Mesendoderm (in vitro differentiated cells): ENCODE measurements around the gene THSD7B.
A peak's percentile ranks its signal among the peaks of the same experiment; 100 is the strongest.

Experiments used
- DNase-seq: peaks from one replicate; pipeline ENCODE4 v3.0.0; 2013
- H2AK5ac ChIP-seq: 2 replicates; pipeline ENCODE4 v1.6.1; 2013; ENCODE audit warnings: low read length, inconsistent platforms
- H2BK120ac ChIP-seq: 2 replicates; pipeline ENCODE4 v1.6.1; 2013; ENCODE audit warnings: low read depth, mild to moderate bottlenecking, low read length, moderate library complexity, mixed read lengths
- H2BK15ac ChIP-seq: replicated peaks from 2 replicates; pipeline ENCODE4 v1.6.1; 2013; ENCODE audit warnings: low read depth, mild to moderate bottlenecking, moderate library complexity
- H2BK5ac ChIP-seq: 2 replicates; pipeline ENCODE4 v1.6.1; 2013; ENCODE audit warnings: low read length, inconsistent platforms
- H3K18ac ChIP-seq: 2 replicates; pipeline ENCODE4 v1.6.1; 2013; ENCODE audit warnings: mild to moderate bottlenecking, low read length, mixed read lengths
- H3K23ac ChIP-seq: one replicate; pipeline ENCODE4 v1.6.1; 2013; ENCODE audit warnings: low read length
- H3K27ac ChIP-seq: 2 replicates; pipeline ENCODE4 v1.5.1; 2013; ENCODE audit warnings: low read depth, mild to moderate bottlenecking, inconsistent platforms, low read length, moderate library complexity
- H3K27me3 ChIP-seq: 2 replicates; pipeline ENCODE4 v1.6.1; 2013; ENCODE audit warnings: low read length, control low read depth, mild to moderate bottlenecking, inconsistent platforms; ENCODE audit not compliant: insufficient read depth, poor library complexity
- H3K36me3 ChIP-seq: 2 replicates; pipeline ENCODE4 v1.6.1; 2013; ENCODE audit warnings: low read length, inconsistent platforms; ENCODE audit not compliant: control insufficient read depth, insufficient read depth
- H3K4ac ChIP-seq: one replicate; pipeline ENCODE4 v1.6.1; 2013; ENCODE audit warnings: low read depth, mild to moderate bottlenecking, low read length, moderate library complexity
- H3K4me1 ChIP-seq: 2 replicates; pipeline ENCODE4 v1.6.1; 2013; ENCODE audit warnings: low read depth, low read length, inconsistent platforms; ENCODE audit not compliant: control insufficient read depth
- H3K4me2 ChIP-seq: 2 replicates; pipeline ENCODE4 v1.6.1; 2013; ENCODE audit warnings: low read length
- H3K4me3 ChIP-seq: 2 replicates; pipeline ENCODE4 v1.5.1; 2013; ENCODE audit warnings: mild to moderate bottlenecking, low read length
- H3K56ac ChIP-seq: one replicate; pipeline ENCODE4 v1.6.1; 2013; ENCODE audit warnings: low read length
- H3K79me1 ChIP-seq: 2 replicates; pipeline ENCODE4 v1.6.1; 2013; ENCODE audit warnings: low read length, inconsistent platforms
- H3K79me2 ChIP-seq: 2 replicates; pipeline ENCODE4 v1.6.1; 2013; ENCODE audit warnings: mild to moderate bottlenecking, low read length; ENCODE audit not compliant: control insufficient read depth, insufficient read depth
- H3K9ac ChIP-seq: 2 replicates; pipeline ENCODE4 v1.6.1; 2013; ENCODE audit warnings: low read length, inconsistent platforms
- H4K5ac ChIP-seq: one replicate; pipeline ENCODE4 v1.6.1; 2013; ENCODE audit warnings: low read length
- H4K8ac ChIP-seq: one replicate; pipeline ENCODE4 v1.6.1; 2013; ENCODE audit warnings: low read depth, mild to moderate bottlenecking, control low read depth, low read length, moderate library complexity
- WGBS: extraction: QIAGEN DNeasy Blood & Tissue Kit; methylation state at CpG from one replicate; pipeline ENCODE4 v1.1.7; 2013; ENCODE audit warnings: low lambda C conversion rate, missing lambda C conversion rate; ENCODE audit not compliant: insufficient coverage; ENCODE audit errors: extremely low coverage; 5-methylcytosine and 5-hydroxymethylcytosine counted together

THSD7B gene

GRCh38 chr2:137031731-137032130 lies 266.4 kb downstream of the THSD7B start:
- no peak overlapping the region for H2BK120ac ChIP-seq
- WGBS: no CpG with 5 or more reads among the region's 4 CpGs
- H3K27me3 ChIP-seq: no peaks in the 10 kb centered on the region
- no peak overlapping the region for H2BK5ac ChIP-seq
- H4K5ac ChIP-seq: no peak overlapping the region
- no peak overlapping the region for H3K4me3 ChIP-seq
- H3K79me2 ChIP-seq: no peaks in the 10 kb centered on the region
- H3K18ac ChIP-seq: no peak overlapping the region
- H2BK15ac ChIP-seq: no peak overlapping the region
- no peaks in the 10 kb centered on the region for H3K36me3 ChIP-seq
- no peak overlapping the region for H3K4me2 ChIP-seq
- H3K27ac ChIP-seq: no peak overlapping the region
- H3K79me1 ChIP-seq: no peaks in the 10 kb centered on the region
- no peaks in the 10 kb centered on the region for H3K4me1 ChIP-seq
- no peak overlapping the region for H3K23ac ChIP-seq
- no peak for DNase-seq
- H4K8ac ChIP-seq: no peak overlapping the region
- no peak overlapping the region for H3K9ac ChIP-seq
- H3K4ac ChIP-seq: no peak overlapping the region
- no peak overlapping the region for H3K56ac ChIP-seq
- H2AK5ac ChIP-seq: no peak overlapping the region

DNA sequence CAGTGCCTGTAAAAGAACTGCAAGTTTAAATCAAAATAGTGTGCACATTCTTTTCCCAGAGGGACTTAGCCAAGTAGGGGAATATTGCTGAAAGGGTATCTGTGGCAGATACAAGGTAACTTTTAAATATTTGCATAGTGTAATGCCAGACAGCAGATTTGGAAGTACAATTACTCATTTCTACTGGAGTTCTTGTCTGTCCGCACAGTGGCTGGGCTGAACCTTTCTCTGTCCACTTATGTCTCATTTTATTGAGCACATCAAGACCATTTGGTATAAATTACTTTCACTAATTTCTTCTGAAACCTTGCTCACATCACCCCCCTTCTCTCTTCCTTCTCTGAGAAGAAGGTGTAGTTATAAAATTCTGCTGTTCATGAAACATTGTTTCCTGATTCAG lies 271.3 kb downstream of the THSD7B start:
- H3K56ac ChIP-seq: no peak overlapping the region
- H3K79me1 ChIP-seq: no peaks in the 10 kb centered on the region
- no peak overlapping the region for H3K27ac ChIP-seq
- H2BK15ac ChIP-seq: no peak overlapping the region
- no CpG with 5 or more reads among the region's 1 CpG for WGBS
- H3K4me1 ChIP-seq: no peaks in the 10 kb centered on the region
- H4K8ac ChIP-seq: no peak overlapping the region
- no peaks in the 10 kb centered on the region for H3K36me3 ChIP-seq
- no peak for DNase-seq
- no peaks in the 10 kb centered on the region for H3K79me2 ChIP-seq
- no peak overlapping the region for H2BK120ac ChIP-seq
- no peak overlapping the region for H2BK5ac ChIP-seq
- H4K5ac ChIP-seq: no peak overlapping the region
- no peak overlapping the region for H3K23ac ChIP-seq
- H3K18ac ChIP-seq: no peak overlapping the region
- H3K9ac ChIP-seq: no peak overlapping the region
- no peaks in the 10 kb centered on the region for H3K27me3 ChIP-seq
- no peak overlapping the region for H3K4me2 ChIP-seq
- H3K4ac ChIP-seq: no peak overlapping the region
- no peak overlapping the region for H2AK5ac ChIP-seq
- H3K4me3 ChIP-seq: no peak overlapping the region

DNA sequence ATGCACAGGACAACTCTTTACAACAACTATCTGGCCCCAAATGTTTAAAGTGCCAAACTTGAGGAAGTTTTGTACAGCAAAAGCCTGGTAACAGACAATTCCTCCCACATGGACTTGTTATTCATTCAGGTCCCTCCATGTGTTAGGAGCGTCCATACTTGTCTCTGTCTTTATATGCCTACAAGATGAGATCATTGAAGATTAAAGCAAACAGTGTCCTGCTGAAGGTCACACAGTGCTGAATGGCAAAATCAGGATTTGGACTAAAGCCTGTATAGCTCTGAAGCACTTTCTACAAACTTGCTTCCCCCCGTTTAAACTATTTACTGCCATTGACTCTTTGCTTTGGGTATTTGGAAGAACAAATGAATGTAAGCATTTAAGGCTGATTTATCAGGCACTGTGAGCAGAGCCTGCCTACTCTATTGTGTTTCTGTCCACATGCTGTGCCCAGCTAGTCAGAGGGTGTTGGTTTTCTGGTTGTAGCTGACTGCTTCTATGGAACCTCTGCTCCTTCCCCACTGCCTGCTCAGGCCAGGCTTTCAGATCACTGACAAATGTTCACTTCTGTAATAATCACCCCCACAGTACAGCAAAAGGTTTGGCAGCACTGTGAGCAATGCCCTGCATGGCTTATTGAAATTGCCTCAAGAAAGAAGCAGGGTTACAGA lies 274.3 kb downstream of the THSD7B start:
- WGBS: no CpG with 5 or more reads among the region's 2 CpGs
- no peak overlapping the region for H3K27ac ChIP-seq
- H3K4me2 ChIP-seq: no peak overlapping the region
- H3K23ac ChIP-seq: no peak overlapping the region
- no peak overlapping the region for H2BK15ac ChIP-seq
- no peak for DNase-seq
- H2AK5ac ChIP-seq: no peak overlapping the region
- H4K8ac ChIP-seq: no peak overlapping the region
- H3K79me2 ChIP-seq: no peaks in the 10 kb centered on the region
- no peaks in the 10 kb centered on the region for H3K4me1 ChIP-seq
- no peaks in the 10 kb centered on the region for H3K79me1 ChIP-seq
- H3K4me3 ChIP-seq: no peak overlapping the region
- no peak overlapping the region for H3K9ac ChIP-seq
- H3K18ac ChIP-seq: no peak overlapping the region
- no peaks in the 10 kb centered on the region for H3K27me3 ChIP-seq
- no peaks in the 10 kb centered on the region for H3K36me3 ChIP-seq
- H3K4ac ChIP-seq: no peak overlapping the region
- no peak overlapping the region for H4K5ac ChIP-seq
- no peak overlapping the region for H3K56ac ChIP-seq
- no peak overlapping the region for H2BK5ac ChIP-seq
- H2BK120ac ChIP-seq: no peak overlapping the region

DNA sequence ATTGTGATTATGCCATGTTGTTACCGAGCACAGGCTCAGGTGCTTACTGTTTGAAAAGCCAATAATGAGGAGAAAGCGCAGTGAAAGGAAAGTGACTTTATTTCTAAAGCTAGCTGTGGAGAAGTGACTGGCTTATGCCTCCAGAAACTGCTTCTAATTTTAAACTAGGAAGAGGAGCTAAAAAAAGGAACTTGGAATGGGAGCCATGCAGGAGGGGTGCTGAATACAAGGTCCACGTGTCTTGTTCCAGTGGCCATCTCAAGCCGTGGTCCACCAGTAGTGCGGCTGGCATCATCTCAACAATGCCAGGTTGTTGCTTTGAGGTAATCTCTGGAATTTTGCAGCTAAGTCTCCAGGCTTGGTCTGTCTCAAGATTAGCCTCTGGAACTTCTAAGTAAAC lies 282.0 kb downstream of the THSD7B start:
- H3K27ac ChIP-seq: no peak overlapping the region
- no peak overlapping the region for H3K4me2 ChIP-seq
- no peak overlapping the region for H3K18ac ChIP-seq
- no CpG with 5 or more reads among the region's 5 CpGs for WGBS
- H3K36me3 ChIP-seq: no peaks in the 10 kb centered on the region
- no peaks in the 10 kb centered on the region for H3K79me2 ChIP-seq
- no peak overlapping the region for H2BK120ac ChIP-seq
- H2BK15ac ChIP-seq: no peak overlapping the region
- H2BK5ac ChIP-seq: no peak overlapping the region
- H4K5ac ChIP-seq: no peak overlapping the region
- H3K4ac ChIP-seq: no peak overlapping the region
- no peak overlapping the region for H3K23ac ChIP-seq
- no peaks in the 10 kb centered on the region for H3K4me1 ChIP-seq
- H3K79me1 ChIP-seq: no peaks in the 10 kb centered on the region
- peak; percentile 25 for DNase-seq
- no peak overlapping the region for H3K56ac ChIP-seq
- no peaks in the 10 kb centered on the region for H3K27me3 ChIP-seq
- no peak overlapping the region for H4K8ac ChIP-seq
- H2AK5ac ChIP-seq: no peak overlapping the region
- H3K4me3 ChIP-seq: no peak overlapping the region
- no peak overlapping the region for H3K9ac ChIP-seq

GRCh38 chr2:137048455-137048854 lies 283.1 kb downstream of the THSD7B start:
- no peak overlapping the region for H3K56ac ChIP-seq
- no peak overlapping the region for H4K5ac ChIP-seq
- H3K23ac ChIP-seq: no peak overlapping the region
- H4K8ac ChIP-seq: no peak overlapping the region
- no peak overlapping the region for H3K4ac ChIP-seq
- H3K4me1 ChIP-seq: no peaks in the 10 kb centered on the region
- H3K9ac ChIP-seq: no peak overlapping the region
- H3K18ac ChIP-seq: no peak overlapping the region
- no peak for DNase-seq
- H3K4me3 ChIP-seq: no peak overlapping the region
- WGBS: no CpG with 5 or more reads among the region's 5 CpGs
- no peak overlapping the region for H2BK5ac ChIP-seq
- no peak overlapping the region for H2BK15ac ChIP-seq
- H3K79me1 ChIP-seq: no peaks in the 10 kb centered on the region
- H2AK5ac ChIP-seq: no peak overlapping the region
- no peaks in the 10 kb centered on the region for H3K36me3 ChIP-seq
- H2BK120ac ChIP-seq: no peak overlapping the region
- no peaks in the 10 kb centered on the region for H3K79me2 ChIP-seq
- H3K27ac ChIP-seq: no peak overlapping the region
- no peak overlapping the region for H3K4me2 ChIP-seq
- H3K27me3 ChIP-seq: no peaks in the 10 kb centered on the region

DNA sequence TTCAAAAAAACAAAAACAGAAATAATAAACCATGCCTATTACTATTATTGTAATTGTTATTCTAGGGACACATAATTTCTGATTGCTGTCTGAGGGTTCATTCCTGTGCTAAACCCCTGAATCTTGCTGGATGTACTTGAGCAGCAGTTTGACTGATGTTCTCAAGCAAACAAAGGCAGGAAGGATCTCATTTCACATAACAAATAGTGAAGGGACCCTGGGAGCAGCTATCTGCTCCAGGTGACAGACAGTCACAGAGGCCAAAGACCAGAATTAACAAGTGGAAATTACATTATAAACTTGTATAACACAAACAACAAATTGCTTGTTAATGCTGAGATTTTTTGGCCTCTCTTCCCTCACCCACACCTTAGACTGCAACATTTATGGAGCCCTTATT lies 284.2 kb downstream of the THSD7B start:
- Histone ChIP-seq H2BK5ac (no peak overlapping the region), H3K9ac (no peak overlapping the region), H3K56ac (no peak overlapping the region), H3K23ac (no peak overlapping the region), H3K27ac (no peak overlapping the region), H3K4ac (no peak overlapping the region), H2AK5ac (no peak overlapping the region), H2BK120ac (no peak overlapping the region), H3K79me1 (no peaks in the 10 kb centered on the region), H4K5ac (peak overlapping the region; percentile 33), H3K18ac (no peak overlapping the region), H3K4me3 (no peak overlapping the region), H4K8ac (no peak overlapping the region), H2BK15ac (no peak overlapping the region), H3K4me2 (no peak overlapping the region), H3K79me2 (no peaks in the 10 kb centered on the region), H3K36me3 (no peaks in the 10 kb centered on the region), H3K4me1 (no peaks in the 10 kb centered on the region), H3K27me3 (no peaks in the 10 kb centered on the region)
- peak; percentile 69 for DNase-seq
